ENCODE data around the gene OR3A2. TPM values are rescaled to one million over a fixed set of nuclear protein-coding genes. Genes with fewer than 3 reads are reported as not detected.
"Not testable (repeated sequence)": the region's sequence is repeated elsewhere in the genome, so short reads cannot be mapped to it uniquely, and the experiment has no call there.

Gene OR3A2
- total RNA-seq, 1 donor from 2014 or later = not detected

- ATAC-seq = no peak
- Histone ChIP-seq H3K27ac (no peak overlapping the region), H3K36me3 (no peaks in the 10 kb centered on the region), H3K9me3 (peaks cover 6% of the 10 kb centered on the region), H3K4me3 (no peak overlapping the region), H3K27me3 (ENCODE audit: low read depth) (no peaks in the 10 kb centered on the region), H3K4me1 (no peaks in the 10 kb centered on the region)
- intact Hi-C loops (cut with DNase I) = no loop called here
- no peak for DNase-seq
- TF ChIP-seq CTCF (IDR thresholded peaks at IDR 0.05) = no peak
Measured at GRCh38 chr17:3271072-3271848, 114.8 kb downstream of the OR3A2 start.

- Histone ChIP-seq H3K36me3 (no peaks in the 10 kb centered on the region), H3K27me3 (ENCODE audit: low read depth) (no peaks in the 10 kb centered on the region), H3K4me1 (no peaks in the 10 kb centered on the region), H3K4me3 (no peak overlapping the region), H3K9me3 (no peaks in the 10 kb centered on the region), H3K27ac (no peak overlapping the region)
- no peak for DNase-seq
- no peak for TF ChIP-seq CTCF (IDR thresholded peaks at IDR 0.05)
- ATAC-seq = no peak
- intact Hi-C loops (cut with DNase I) = no loop called here
Measured at GRCh38 chr17:3260600-3260999, 125.5 kb downstream of the OR3A2 start.

- Histone ChIP-seq H3K27me3 (ENCODE audit: low read depth) (no peaks in the 10 kb centered on the region), H3K27ac (no peak overlapping the region), H3K9me3 (no peaks in the 10 kb centered on the region), H3K4me1 (no peaks in the 10 kb centered on the region), H3K4me3 (no peak overlapping the region), H3K36me3 (no peaks in the 10 kb centered on the region)
- DNase-seq = no peak
- intact Hi-C loops (cut with DNase I) = no loop called here
- no peak for TF ChIP-seq CTCF (IDR thresholded peaks at IDR 0.05)
- ATAC-seq = no peak
Measured at GRCh38 chr17:3260163-3260562, 125.9 kb downstream of the OR3A2 start.

GRCh38 chr17:3256575-3256974 is 129.5 kb downstream of the OR3A2 start:
- H3K27me3 ChIP-seq (ENCODE audit: low read depth) = no peaks in the 10 kb centered on the region
- no peaks in the 10 kb centered on the region for H3K36me3 ChIP-seq
- H3K4me1 ChIP-seq = no peaks in the 10 kb centered on the region
- DNase-seq (no peak), ATAC-seq (no peak)
- H3K4me3 ChIP-seq = no peak overlapping the region
- no peak for TF ChIP-seq CTCF (IDR thresholded peaks at IDR 0.05)
- H3K27ac ChIP-seq = no peak overlapping the region
- H3K9me3 ChIP-seq = no peaks in the 10 kb centered on the region
- intact Hi-C loops (cut with DNase I) = no loop called here

- H3K9me3 ChIP-seq; H3K27ac ChIP-seq; DNase-seq; H3K4me1 ChIP-seq; ATAC-seq; H3K4me3 ChIP-seq; H3K36me3 ChIP-seq; H3K27me3 ChIP-seq (ENCODE audit: low read depth); intact Hi-C loops (cut with DNase I): not testable (repeated sequence)
Measured at GRCh38 chr17:3249013-3249412, 137.1 kb downstream of the OR3A2 start.

GRCh38 chr17:3244841-3245240 is 141.3 kb downstream of the OR3A2 start:
- H3K4me3 ChIP-seq; intact Hi-C loops (cut with DNase I); H3K9me3 ChIP-seq; H3K27ac ChIP-seq; DNase-seq; H3K27me3 ChIP-seq (ENCODE audit: low read depth); H3K4me1 ChIP-seq; ATAC-seq; H3K36me3 ChIP-seq: not testable (repeated sequence)

- H3K4me3 ChIP-seq; intact Hi-C loops (cut with DNase I); H3K9me3 ChIP-seq; ATAC-seq; DNase-seq; H3K27me3 ChIP-seq (ENCODE audit: low read depth); H3K36me3 ChIP-seq; H3K27ac ChIP-seq; H3K4me1 ChIP-seq: not testable (repeated sequence)
Measured at GRCh38 chr17:3241044-3241443, 145.1 kb downstream of the OR3A2 start.

GRCh38 chr17:3238685-3239084 is 147.4 kb downstream of the OR3A2 start:
- H3K27ac ChIP-seq; H3K36me3 ChIP-seq; H3K4me3 ChIP-seq; H3K27me3 ChIP-seq (ENCODE audit: low read depth); DNase-seq; intact Hi-C loops (cut with DNase I); H3K4me1 ChIP-seq; H3K9me3 ChIP-seq: not testable (repeated sequence)
- peak; percentile 70 to 90 for ATAC-seq

- H3K36me3 ChIP-seq; H3K27me3 ChIP-seq (ENCODE audit: low read depth); H3K27ac ChIP-seq; H3K9me3 ChIP-seq; H3K4me1 ChIP-seq; intact Hi-C loops (cut with DNase I); DNase-seq; H3K4me3 ChIP-seq: not testable (repeated sequence)
- peak in 1 of 2 donors; percentile 25 for ATAC-seq
Measured at GRCh38 chr17:3232300-3232699, 153.8 kb downstream of the OR3A2 start.
